Left colon (tissue), 2 donors: ENCODE measurements around the gene CCDC50. TPM values are rescaled to one million over a fixed set of nuclear protein-coding genes. Genes with fewer than 3 reads are reported as not detected.
A peak's percentile ranks its signal among the peaks of the same experiment; 100 is the strongest.

Experiments
- ATAC-seq: fragments of 200-7000 bp; cut with Tn5 transposase; one replicate; pipeline ENCODE4 v1.9.1; 2020; ENCODE audit warnings: mild to moderate bottlenecking, moderate library complexity
- DNase-seq, 2 donors: peaks; one replicate each; pipeline ENCODE4 v3.0.0-alpha.2; 2020
- intact Hi-C, 2 donors: fragments of 100-400 bp; cut with DNase I in 1 of 2; cut with micrococcal nuclease in 1 of 2; formaldehyde crosslinking; loops; one replicate each; pipeline versions ENCODE4 v1.11.2 to v1.14.0; 2022; cut with DNase I, micrococcal nuclease
- total RNA-seq, 2 donors: library from RNA; stranded (reverse); fragmentation: NEBNext Ultra II Directional; extraction: Animal tissue kit (Norgen Biotek cat#: 25700); gene quantifications; one replicate each; pipeline ENCODE4 v1.2.1, GENCODE V29; 2021
- donor health status: DM: no; HTN: no; CAD: no.
- donor health status: DM: yes; HTN: yes; CAD: no.

The CCDC50 gene
- total RNA-seq, 2 donors from 2014 or later, result 46.5 to 53.7 TPM

DNA sequence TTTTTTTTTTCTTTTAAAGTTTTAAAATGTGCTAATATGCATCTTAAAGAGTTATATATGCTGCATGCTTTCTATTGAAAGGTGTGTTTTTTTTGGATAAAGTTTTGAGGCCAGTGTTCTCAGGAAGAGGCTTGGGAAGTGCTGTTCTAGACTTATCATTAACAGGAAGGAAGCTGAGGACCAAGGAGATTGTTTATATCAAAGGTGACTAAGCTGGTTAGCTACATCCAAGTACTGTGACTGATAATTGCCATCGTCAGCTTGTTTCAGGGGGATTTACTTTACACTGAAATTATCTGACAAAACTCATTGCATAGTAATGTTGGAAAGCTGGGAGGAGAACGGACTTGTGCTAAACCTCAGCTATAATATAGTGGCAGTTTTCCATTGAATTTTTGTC lies 37.5 kb downstream of the CCDC50 start:
- intact Hi-C loops, result no loop called here
- DNase-seq (no peak), ATAC-seq (no peak)

- ATAC-seq, result no peak
Measured at GRCh38 chr3:191368755-191369615, 39.8 kb downstream of the CCDC50 start.

GRCh38 chr3:191369616-191370010 lies 40.4 kb downstream of the CCDC50 start:
- ATAC-seq, result no peak
- intact Hi-C loops, result no loop called here
- DNase-seq, result no peak

More at GRCh38 chr3:191368755-191369615, 39.8 kb downstream of the CCDC50 start:
- no peak for DNase-seq
- intact Hi-C loops, result no loop called here

GRCh38 chr3:191372122-191372521 lies 42.9 kb downstream of the CCDC50 start:
- intact Hi-C loops, result no loop called here
- no peak for DNase-seq
- ATAC-seq, result no peak

GRCh38 chr3:191373327-191373726 lies 44.1 kb downstream of the CCDC50 start:
- ATAC-seq (no peak), DNase-seq (no peak)
- intact Hi-C loops, result no loop called here

DNA sequence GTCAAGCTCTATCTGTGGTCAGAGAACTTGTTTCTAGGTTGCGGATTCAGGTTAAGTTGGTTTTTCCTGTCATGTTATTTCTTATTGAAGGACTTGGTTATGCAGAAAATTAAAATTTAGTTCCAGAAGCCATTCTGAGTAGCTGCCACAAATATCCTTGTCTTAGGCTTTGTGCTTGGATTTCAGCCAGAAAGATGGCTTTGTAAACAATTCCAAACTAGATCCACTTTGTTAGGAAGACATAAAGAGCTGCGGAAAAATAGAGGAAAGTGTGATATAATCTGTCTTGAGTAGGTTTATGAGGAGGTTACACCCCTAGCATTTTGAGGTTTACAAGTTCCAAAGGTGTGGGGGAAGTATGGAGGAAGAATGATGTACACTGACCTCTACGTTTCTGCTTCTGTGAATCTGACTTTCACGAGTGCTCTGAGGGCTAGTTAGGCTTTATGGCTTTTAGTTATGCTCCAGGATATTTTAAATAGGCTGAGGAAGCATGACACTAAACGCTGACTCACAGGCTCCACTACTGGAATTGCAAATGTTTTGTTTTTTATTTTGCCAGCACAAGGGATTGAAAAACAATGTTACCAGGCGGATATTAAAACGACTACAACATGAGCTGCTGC lies 47.4 kb downstream of the CCDC50 start:
- intact Hi-C loops, result no loop called here
- DNase-seq, result no peak
- peak; percentile 99 for ATAC-seq

DNA sequence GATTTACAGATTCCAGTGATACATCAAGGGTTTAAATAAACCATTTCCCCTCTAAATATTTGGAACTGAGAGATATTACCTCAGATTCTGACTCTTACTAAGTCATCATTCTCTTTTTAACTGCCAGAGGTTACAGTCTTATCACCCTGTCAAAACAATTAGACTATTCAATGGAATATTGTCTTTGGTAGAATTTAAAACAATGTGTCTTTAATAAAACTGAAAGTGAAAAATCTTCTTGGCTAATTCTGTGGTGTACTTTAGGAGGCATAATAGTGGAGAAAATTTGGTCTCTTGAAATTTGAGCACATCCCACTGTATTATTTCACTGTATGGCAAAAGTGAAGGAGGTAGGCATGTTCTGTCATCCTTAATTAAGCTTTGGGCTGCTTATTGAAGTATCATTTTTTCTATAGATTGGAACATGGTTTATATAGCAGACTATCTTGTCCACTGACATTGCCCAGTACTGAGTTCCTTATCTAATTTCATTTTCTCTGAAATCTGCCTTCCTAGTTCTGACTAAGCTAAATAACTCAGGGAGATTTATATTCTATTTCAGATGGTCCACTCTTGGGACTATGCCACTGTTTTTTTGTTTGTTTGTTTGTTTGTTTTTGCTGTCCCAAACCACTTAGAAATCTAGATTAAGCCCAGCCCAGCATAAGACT lies 49.1 kb downstream of the CCDC50 start:
- DNase-seq (no peak), ATAC-seq (no peak)
- intact Hi-C loops, result no loop called here

GRCh38 chr3:191379446-191379845 lies 50.3 kb downstream of the CCDC50 start:
- no peak for DNase-seq
- no peak for ATAC-seq
- intact Hi-C loops, result no loop called here

DNA sequence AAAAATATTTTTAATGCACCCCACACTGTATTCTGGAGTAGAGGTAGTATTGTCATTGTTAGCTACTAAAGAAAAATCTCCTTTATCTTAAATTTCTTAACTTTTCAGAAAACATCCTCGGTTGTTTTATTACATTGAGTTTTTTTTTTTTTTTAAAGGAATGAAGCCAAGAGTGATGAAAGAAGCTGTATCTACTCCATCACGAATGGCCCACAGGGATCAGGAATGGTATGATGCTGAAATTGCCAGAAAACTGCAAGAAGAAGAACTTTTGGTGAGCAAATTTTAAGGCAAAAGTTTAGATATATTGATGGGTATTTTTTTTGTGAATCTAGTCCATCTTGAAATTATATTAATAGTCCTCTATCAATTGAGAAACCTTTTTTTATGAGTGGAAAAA lies 50.8 kb downstream of the CCDC50 start:
- intact Hi-C loops, result no loop called here
- ATAC-seq, result no peak
- no peak for DNase-seq

DNA sequence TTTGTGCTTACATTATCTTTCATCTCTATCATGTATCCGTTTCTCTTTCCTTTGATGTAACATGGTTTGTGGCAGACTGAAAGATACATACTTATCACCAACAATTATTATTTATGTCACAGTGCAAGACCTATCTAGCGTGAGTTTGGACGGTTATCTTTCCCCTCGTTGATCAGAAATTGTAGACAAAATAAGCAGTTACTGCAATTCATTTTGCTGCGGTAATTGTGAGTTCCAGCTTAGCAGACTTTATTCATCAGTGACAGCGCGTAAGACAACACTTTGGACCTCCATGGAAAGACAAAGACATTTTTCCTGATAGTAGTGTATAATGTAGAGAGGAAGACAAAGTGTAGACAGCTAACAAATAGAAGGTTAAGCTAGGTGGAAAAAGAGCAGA lies 52.1 kb downstream of the CCDC50 start:
- DNase-seq (no peak), ATAC-seq (no peak)
- intact Hi-C loops, result no loop called here

DNA sequence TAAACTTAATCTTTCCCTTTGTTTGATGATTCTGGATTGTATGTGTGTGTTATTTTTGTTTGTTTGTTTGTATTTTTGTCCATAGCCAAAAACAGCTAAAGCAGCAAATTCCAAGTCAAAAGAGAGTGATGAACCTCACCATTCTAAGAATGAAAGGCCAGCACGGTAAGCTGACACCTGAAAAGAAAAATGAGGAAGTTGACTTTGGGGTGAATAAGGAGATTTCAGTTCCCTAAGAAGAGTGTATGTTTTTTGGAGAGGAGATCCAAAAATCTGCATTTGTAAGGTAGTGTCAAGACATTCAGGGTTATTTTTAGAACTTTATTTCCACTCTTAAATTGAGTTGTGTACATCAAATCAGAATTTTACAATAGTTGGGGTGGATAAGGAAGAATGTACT lies 53.5 kb downstream of the CCDC50 start:
- no peak for ATAC-seq
- intact Hi-C loops, result no loop called here

DNA sequence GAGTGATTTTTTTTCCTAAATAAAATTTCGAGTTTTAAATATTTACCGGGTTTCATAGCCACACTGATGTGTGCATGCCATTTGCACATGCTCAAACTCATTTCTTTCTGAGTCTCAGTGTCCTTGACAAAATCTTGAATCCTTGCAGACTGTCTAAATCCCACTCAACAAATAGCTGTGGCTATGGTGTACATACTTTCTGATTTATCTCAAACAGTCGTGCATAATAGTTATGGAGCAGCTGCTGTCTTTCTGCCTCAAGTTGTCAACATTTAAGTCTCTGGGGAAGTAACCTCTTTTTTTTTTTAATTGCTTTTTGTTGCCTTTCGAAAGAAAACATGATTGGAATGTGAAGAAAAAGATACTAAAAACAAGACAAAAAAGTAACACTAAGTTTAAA lies 53.9 kb downstream of the CCDC50 start:
- intact Hi-C loops, result no loop called here
- no peak for ATAC-seq

More for the DNA sequence above, 53.5 kb downstream of the CCDC50 start:
- DNase-seq, result no peak

GRCh38 chr3:191385101-191385500 lies 55.9 kb downstream of the CCDC50 start:
- DNase-seq (no peak), ATAC-seq (no peak)
- intact Hi-C loops, result no loop called here

More for the DNA sequence above, 53.9 kb downstream of the CCDC50 start:
- DNase-seq, result no peak

DNA sequence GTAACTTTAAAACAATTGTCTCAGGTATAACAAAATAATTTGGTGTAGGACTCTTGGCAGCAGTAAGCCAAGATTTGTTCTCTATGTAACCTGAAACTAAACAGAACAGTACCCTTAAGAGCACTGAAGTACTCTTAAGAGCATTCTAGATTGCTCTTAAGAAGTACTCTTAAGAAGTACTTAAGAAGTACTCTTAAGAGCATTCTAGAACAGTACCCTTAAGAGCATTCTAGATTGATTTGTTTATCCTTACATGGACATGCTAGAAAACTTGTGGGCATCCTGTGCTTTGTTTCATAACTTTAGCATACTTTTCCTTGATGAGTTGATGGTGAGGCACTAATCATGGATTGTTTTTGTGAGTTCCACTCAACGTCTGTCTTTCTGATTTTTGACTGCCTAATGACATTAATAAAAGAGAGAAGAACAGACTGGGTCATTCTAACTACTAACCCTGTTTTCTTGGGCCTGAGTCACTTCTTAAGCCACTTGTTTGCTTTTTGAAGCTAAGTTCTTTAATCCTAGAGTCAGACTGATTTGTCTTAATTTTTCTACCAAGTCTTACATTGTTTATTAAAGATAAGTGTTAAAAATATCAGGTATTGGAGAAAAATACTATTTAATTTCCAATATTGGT lies 58.4 kb downstream of the CCDC50 start:
- ATAC-seq (no peak), DNase-seq (no peak)
- intact Hi-C loops, result no loop called here

GRCh38 chr3:191388823-191389222 lies 59.6 kb downstream of the CCDC50 start:
- intact Hi-C loops, result no loop called here
- no peak for DNase-seq
- no peak for ATAC-seq

- intact Hi-C loops, result loop anchor here in 1 of 2 donors (10.0 kb wide), 1 partner anchor 146 kb away; no protein-coding TSS in a partner anchor
- DNase-seq (no peak), ATAC-seq (peak; percentile 50)
Measured at GRCh38 chr3:191390580-191390979, 61.4 kb downstream of the CCDC50 start.

GRCh38 chr3:191391861-191392808 lies 62.9 kb downstream of the CCDC50 start:
- no peak for ATAC-seq
- intact Hi-C loops, result loop anchor here in 1 of 2 donors (10.0 kb wide), 1 partner anchor 147 kb away; no protein-coding TSS in a partner anchor
- DNase-seq, result no peak

GRCh38 chr3:191393146-191393545 lies 64.0 kb downstream of the CCDC50 start:
- intact Hi-C loops, result loop anchor here in 1 of 2 donors (10.0 kb wide), 1 partner anchor 148 kb away; no protein-coding TSS in a partner anchor
- ATAC-seq, result no peak
- DNase-seq, result no peak
